Measurements from ENCODE around the gene NCAPD3.

The NCAPD3 gene

GRCh38 chr11:134131628-134132244, 92.0 kb downstream of the NCAPD3 start:
- Histone ChIP-seq H3K27ac (no peak overlapping the region), H4K20me1 (no peaks in the 10 kb centered on the region; a peak in 1 of 22 replicates), H3K4me3 (no peak overlapping the region), H3K27me3 (no peaks in the 10 kb centered on the region), H3K36me3 (peaks cover 0 to 40% (median 13%) of the 10 kb centered on the region in 11 experiments; a peak in 15 of 22 replicates), H3K9ac (no peak overlapping the region), H3K4me1 (peaks cover 0 to 7% (median under 1%) of the 10 kb centered on the region in 10 experiments; a peak in 7 of 20 replicates), H3K9me3 (replicated peaks in 1 of 11) (peaks cover 51 to 77% (median 64%) of the 10 kb centered on the region in 11 experiments), H3K4me2 (no peak overlapping the region)
- no peak for TF ChIP-seq Cebpa-rat (IDR thresholded peaks at IDR 0.05)

- Histone ChIP-seq H3K27ac (no peak overlapping the region), H3K9ac (no peak overlapping the region), H3K9me3 (replicated peaks in 1 of 11) (peaks cover 18 to 41% (median 33%) of the 10 kb centered on the region in 11 experiments), H3K27me3 (peaks cover 22 to 44% (median 38%) of the 10 kb centered on the region in 11 experiments), H3K4me1 (peaks cover 0 to 25% (median 14%) of the 10 kb centered on the region in 10 experiments; a peak in 10 of 20 replicates), H3K4me3 (no peak overlapping the region), H4K20me1 (peaks cover 0 to 40% (median 14%) of the 10 kb centered on the region in 11 experiments; a peak in 17 of 22 replicates), H3K4me2 (peak overlapping the region in 6 of 11 experiments; percentile 0 to 35 (median 16); a peak in 8 of 22 replicates), H3K36me3 (peaks cover 0 to 29% (median 10%) of the 10 kb centered on the region in 11 experiments; a peak in 11 of 22 replicates)
- no peak for TF ChIP-seq Cebpa-rat (IDR thresholded peaks at IDR 0.05)
Measured at GRCh38 chr11:134126217-134126822, 97.4 kb downstream of the NCAPD3 start.

- Histone ChIP-seq H4K20me1 (peaks cover 0 to 48% (median 14%) of the 10 kb centered on the region in 11 experiments; a peak in 17 of 22 replicates), H3K4me1 (peaks cover 0 to 32% (median 16%) of the 10 kb centered on the region in 10 experiments; a peak in 10 of 20 replicates), H3K27ac (no peak overlapping the region), H3K4me3 (no peak overlapping the region), H3K9ac (no peak overlapping the region), H3K4me2 (peak overlapping the region in 2 of 11 experiments; percentile 22 to 35; a peak in 3 of 22 replicates), H3K36me3 (peaks cover 0 to 26% (median 9%) of the 10 kb centered on the region in 11 experiments; a peak in 9 of 22 replicates), H3K27me3 (peaks cover 22 to 44% (median 38%) of the 10 kb centered on the region in 11 experiments), H3K9me3 (replicated peaks in 1 of 11) (peaks cover 11 to 34% (median 25%) of the 10 kb centered on the region in 11 experiments)
- no peak for TF ChIP-seq Cebpa-rat (IDR thresholded peaks at IDR 0.05)
Measured at GRCh38 chr11:134125507-134125906, 98.3 kb downstream of the NCAPD3 start.

- Histone ChIP-seq H4K20me1 (peaks cover 0 to 55% (median 14%) of the 10 kb centered on the region in 11 experiments; a peak in 17 of 22 replicates), H3K4me3 (peak overlapping the region in 4 of 10 experiments; percentile 19 to 35 (median 28); a peak in 3 of 20 replicates), H3K9me3 (replicated peaks in 1 of 11) (peaks cover 5 to 27% (median 19%) of the 10 kb centered on the region in 11 experiments), H3K9ac (no peak overlapping the region), H3K27me3 (peaks cover 22 to 44% (median 38%) of the 10 kb centered on the region in 11 experiments), H3K27ac (no peak overlapping the region), H3K36me3 (peaks cover 0 to 19% (median 7%) of the 10 kb centered on the region in 11 experiments; a peak in 8 of 22 replicates), H3K4me2 (peak overlapping the region in 8 of 11 experiments; percentile 14 to 60 (median 45); a peak in 13 of 22 replicates), H3K4me1 (peaks cover 0 to 32% (median 16%) of the 10 kb centered on the region in 10 experiments; a peak in 10 of 20 replicates)
- TF ChIP-seq Cebpa-rat (IDR thresholded peaks at IDR 0.05) = no peak
Measured at GRCh38 chr11:134124660-134125451, 98.9 kb downstream of the NCAPD3 start.

- no peak overlapping the region for H3K27ac ChIP-seq
- H3K4me2 ChIP-seq = peak overlapping the region in 4 of 11 experiments; percentile 20 to 25 (median 22); a peak in 6 of 22 replicates
- peaks cover 0 to 7% (median 0%) of the 10 kb centered on the region in 11 experiments; a peak in 2 of 22 replicates for H3K9me3 ChIP-seq (replicated peaks in 1 of 11)
- peaks cover 22 to 39% (median 34%) of the 10 kb centered on the region in 11 experiments for H3K27me3 ChIP-seq
- no peak for TF ChIP-seq Cebpa-rat (IDR thresholded peaks at IDR 0.05)
- peaks cover 0 to 21% (median 10%) of the 10 kb centered on the region in 10 experiments; a peak in 10 of 20 replicates for H3K4me1 ChIP-seq
- H3K4me3 ChIP-seq = no peak overlapping the region
- H3K36me3 ChIP-seq = peaks cover 0 to 9% (median 0%) of the 10 kb centered on the region in 11 experiments; a peak in 1 of 22 replicates
- H3K9ac ChIP-seq = no peak overlapping the region
- peaks cover 0 to 56% (median 13%) of the 10 kb centered on the region in 11 experiments; a peak in 17 of 22 replicates for H4K20me1 ChIP-seq
Measured at GRCh38 chr11:134120921-134121526, 102.7 kb downstream of the NCAPD3 start.

GRCh38 chr11:134120143-134120850, 103.5 kb downstream of the NCAPD3 start:
- H3K27ac ChIP-seq = no peak overlapping the region
- H4K20me1 ChIP-seq = peaks cover 0 to 52% (median 9%) of the 10 kb centered on the region in 11 experiments; a peak in 17 of 22 replicates
- peaks cover 0 to 9% (median 0%) of the 10 kb centered on the region in 11 experiments; a peak in 1 of 22 replicates for H3K36me3 ChIP-seq
- peaks cover 0 to 7% (median 0%) of the 10 kb centered on the region in 11 experiments; a peak in 2 of 22 replicates for H3K9me3 ChIP-seq (replicated peaks in 1 of 11)
- H3K4me2 ChIP-seq = no peak overlapping the region
- peaks cover 0 to 18% (median 9%) of the 10 kb centered on the region in 10 experiments; a peak in 9 of 20 replicates for H3K4me1 ChIP-seq
- H3K9ac ChIP-seq = no peak overlapping the region
- no peak overlapping the region for H3K4me3 ChIP-seq
- peaks cover 18 to 31% (median 26%) of the 10 kb centered on the region in 11 experiments for H3K27me3 ChIP-seq
- TF ChIP-seq Cebpa-rat (IDR thresholded peaks at IDR 0.05) = no peak

- Histone ChIP-seq H4K20me1 (peaks cover 0 to 40% (median 0%) of the 10 kb centered on the region in 11 experiments; a peak in 9 of 22 replicates), H3K4me1 (peaks cover 0 to 12% (median 3%) of the 10 kb centered on the region in 10 experiments; a peak in 8 of 20 replicates), H3K36me3 (0 out of 22 replicates have a peak, but pooled peaks cover 0 to 5% (median 0%) of the 10 kb centered on the region in 11 experiments), H3K27ac (no peak overlapping the region), H3K4me3 (no peak overlapping the region), H3K9ac (no peak overlapping the region), H3K27me3 (peaks cover 6 to 19% (median 14%) of the 10 kb centered on the region in 11 experiments), H3K9me3 (replicated peaks in 1 of 11) (no peaks in the 10 kb centered on the region; a peak in 1 of 22 replicates), H3K4me2 (no peak overlapping the region)
- no peak for TF ChIP-seq Cebpa-rat (IDR thresholded peaks at IDR 0.05)
Measured at GRCh38 chr11:134119094-134119493, 104.7 kb downstream of the NCAPD3 start.

All from BLaER1 treated with 17β-estradiol and CSF1 and Interleukin-3, amounts not matched to agents 10 nM and 100 nM (cell line).